Subcutaneous abdominal adipose tissue (tissue), 5 donors: Measurements from ENCODE around the gene RNF208.

ENCODE experiments used
- H3K27ac ChIP-seq: one replicate; pipeline ENCODE4 v1.7.0; 2013; ENCODE audit warnings: low read depth, mild to moderate bottlenecking, inconsistent platforms, low read length, moderate library complexity
- H3K27me3 ChIP-seq, 5 donors: one replicate each; pipeline ENCODE4 v1.7.0; 2013; ENCODE audit warnings: low read length in 5 of 5, inconsistent platforms in 1 of 5; ENCODE audit not compliant: control insufficient read depth in 5 of 5, insufficient read depth in 4 of 5
- H3K36me3 ChIP-seq, 5 donors: one replicate each; pipeline ENCODE4 v1.7.0; 2013; ENCODE audit warnings: low read length in 5 of 5; ENCODE audit not compliant: control insufficient read depth in 5 of 5, insufficient read depth in 5 of 5
- H3K4me1 ChIP-seq, 5 donors: one replicate each; pipeline ENCODE4 v1.7.0; 2013; ENCODE audit warnings: low read length in 5 of 5, mild to moderate bottlenecking in 3 of 5, moderate library complexity in 1 of 5; ENCODE audit not compliant: control insufficient read depth in 5 of 5, insufficient read depth in 5 of 5
- H3K4me3 ChIP-seq, 5 donors: one replicate each; pipeline ENCODE4 v1.7.0; 2013; ENCODE audit warnings: low read length in 5 of 5, low read depth in 1 of 5
- H3K9ac ChIP-seq, 5 donors: one replicate each; pipeline ENCODE4 v1.7.0; 2013; ENCODE audit warnings: low read length in 5 of 5, mild to moderate bottlenecking in 4 of 5, moderate library complexity in 3 of 5
- H3K9me3 ChIP-seq, 5 donors: one replicate each; pipeline ENCODE4 v1.7.0; 2013; ENCODE audit warnings: low read length in 5 of 5; ENCODE audit not compliant: control insufficient read depth in 5 of 5
- donor health status: healthy.
- donor health status: healthy.
- donor health status: healthy.
- donor health status: healthy.
- donor health status: healthy.

The RNF208 gene

DNA sequence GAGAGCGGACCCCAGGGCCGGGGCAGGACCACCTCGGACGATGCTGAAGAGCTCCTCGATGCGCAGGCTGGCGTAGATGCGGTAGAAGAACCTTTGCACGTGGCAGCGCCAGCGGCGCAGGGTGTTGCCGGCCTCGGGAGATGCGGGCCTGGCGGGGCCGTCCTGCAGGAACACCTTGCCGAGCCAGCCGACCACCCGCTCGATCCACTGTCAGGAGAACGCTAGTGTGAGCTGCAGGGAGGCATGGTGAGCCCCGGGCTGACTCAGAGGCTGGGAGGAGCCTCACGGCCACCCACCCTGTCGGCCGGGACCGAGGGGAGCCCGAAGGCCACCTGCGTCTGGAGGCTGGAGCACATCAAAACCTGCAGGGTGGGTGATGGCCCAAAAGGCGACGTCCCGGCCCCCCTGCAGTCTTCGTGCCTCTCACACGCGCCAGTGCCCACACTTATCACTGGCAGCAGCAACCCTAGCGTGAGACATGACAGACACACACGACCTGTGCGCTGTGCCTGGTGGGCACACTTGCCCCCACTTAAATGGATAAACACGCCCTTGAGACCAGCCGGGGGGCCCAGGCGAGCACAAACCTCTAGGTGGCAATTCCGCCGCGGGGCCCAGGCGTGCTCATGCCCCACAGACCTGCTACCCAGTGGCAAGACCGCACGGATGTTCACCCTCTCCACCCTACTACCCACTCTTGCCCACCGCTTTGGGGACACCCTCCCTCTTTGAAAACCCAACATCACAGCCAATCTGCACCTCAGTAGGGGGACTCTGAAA lies 37.0 kb downstream of the RNF208 start:
- H3K9ac ChIP-seq, result no peak overlapping the region
- H3K27ac ChIP-seq, result no peak overlapping the region
- no peak overlapping the region for H3K4me3 ChIP-seq
- peaks cover 0 to 68% (median 64%) of the 10 kb centered on the region in 5 donors for H3K36me3 ChIP-seq
- no peaks in the 10 kb centered on the region for H3K9me3 ChIP-seq
- peaks cover 9 to 49% (median 37%) of the 10 kb centered on the region in 5 donors for H3K4me1 ChIP-seq
- no peaks in the 10 kb centered on the region for H3K27me3 ChIP-seq

DNA sequence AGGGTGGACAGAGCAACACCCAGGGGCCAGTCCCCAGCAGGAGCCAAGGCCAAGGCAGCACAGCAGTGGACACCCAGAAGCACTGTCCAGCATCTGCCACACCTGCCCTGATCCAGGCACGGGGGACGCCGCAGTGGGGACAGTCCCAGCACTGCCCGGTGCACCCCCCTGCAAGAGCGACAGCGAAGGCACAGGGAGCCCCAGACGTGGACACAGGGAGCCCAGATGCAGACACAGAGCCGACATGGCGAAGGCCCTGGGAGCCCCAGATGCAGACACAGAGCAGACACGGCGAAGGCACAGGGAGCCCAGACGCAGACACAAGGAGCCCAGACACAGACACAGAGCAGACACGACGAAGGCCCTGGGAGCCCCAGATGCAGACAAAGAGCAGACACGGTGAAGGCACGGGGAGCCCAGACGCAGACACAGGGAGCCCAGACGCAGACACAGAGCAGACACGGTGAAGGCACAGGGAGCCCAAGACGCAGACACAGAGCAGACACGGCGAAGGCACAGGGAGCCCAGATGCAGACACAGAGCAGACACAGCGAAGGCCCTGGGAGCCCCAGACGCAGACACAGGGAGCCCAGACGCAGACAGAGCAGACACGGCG lies 38.0 kb downstream of the RNF208 start:
- Histone ChIP-seq H3K4me1 (peaks cover 9 to 39% (median 27%) of the 10 kb centered on the region in 5 donors), H3K27me3 (no peaks in the 10 kb centered on the region), H3K4me3 (no peak overlapping the region), H3K27ac (no peak overlapping the region), H3K9ac (no peak overlapping the region), H3K9me3 (no peaks in the 10 kb centered on the region), H3K36me3 (peaks cover 0 to 74% (median 70%) of the 10 kb centered on the region in 5 donors)

DNA sequence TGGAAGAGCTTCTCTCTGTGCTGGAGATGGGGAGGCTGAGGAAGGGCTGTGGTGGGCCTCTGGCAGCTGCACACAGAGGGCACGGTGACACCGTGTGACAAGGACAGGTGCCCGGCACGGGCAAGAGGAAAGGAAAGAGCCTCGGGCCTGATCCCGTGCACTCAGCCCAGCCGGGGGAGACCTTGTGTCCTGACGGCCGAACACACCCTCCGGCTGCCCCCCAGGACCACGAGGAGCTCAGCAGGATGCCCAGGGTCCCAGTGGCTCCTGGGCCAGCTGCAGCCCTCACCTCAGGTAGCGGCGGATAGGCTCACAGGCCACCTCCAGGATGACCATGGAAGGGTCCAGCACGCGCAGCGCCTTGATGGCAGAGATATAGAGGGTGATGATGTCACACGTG lies 39.2 kb downstream of the RNF208 start:
- H3K36me3 ChIP-seq, result peaks cover 0 to 87% (median 82%) of the 10 kb centered on the region in 5 donors
- H3K4me1 ChIP-seq, result peaks cover 9 to 33% (median 22%) of the 10 kb centered on the region in 5 donors
- H3K9me3 ChIP-seq, result no peaks in the 10 kb centered on the region
- H3K27me3 ChIP-seq, result no peaks in the 10 kb centered on the region
- H3K9ac ChIP-seq, result no peak overlapping the region
- H3K27ac ChIP-seq, result no peak overlapping the region
- no peak overlapping the region for H3K4me3 ChIP-seq

DNA sequence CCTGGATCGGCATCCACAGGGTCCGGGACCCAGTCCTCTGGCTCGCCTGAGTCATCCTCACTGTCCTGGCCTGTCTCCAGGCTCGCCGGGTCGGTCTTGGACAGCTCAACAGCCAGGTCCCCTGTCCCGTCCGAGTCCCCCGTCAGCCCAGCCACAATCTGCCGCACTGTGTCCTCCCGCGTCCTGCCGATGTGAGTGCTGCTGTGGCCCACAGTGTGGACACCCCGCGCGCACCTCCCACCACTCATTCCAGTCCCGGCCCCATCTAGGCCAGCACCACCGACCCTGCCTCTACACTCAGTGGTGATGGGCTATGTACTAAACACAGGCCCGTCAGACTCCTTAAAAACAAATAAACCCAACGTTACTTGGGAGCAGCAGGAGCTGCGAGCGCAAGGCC lies 40.4 kb downstream of the RNF208 start:
- Histone ChIP-seq H3K9ac (no peak overlapping the region), H3K9me3 (no peaks in the 10 kb centered on the region), H3K36me3 (peaks cover 0 to 96% (median 85%) of the 10 kb centered on the region in 5 donors), H3K4me1 (peaks cover 0 to 21% (median 10%) of the 10 kb centered on the region in 5 donors), H3K27me3 (no peaks in the 10 kb centered on the region), H3K27ac (no peak overlapping the region), H3K4me3 (no peak overlapping the region)

DNA sequence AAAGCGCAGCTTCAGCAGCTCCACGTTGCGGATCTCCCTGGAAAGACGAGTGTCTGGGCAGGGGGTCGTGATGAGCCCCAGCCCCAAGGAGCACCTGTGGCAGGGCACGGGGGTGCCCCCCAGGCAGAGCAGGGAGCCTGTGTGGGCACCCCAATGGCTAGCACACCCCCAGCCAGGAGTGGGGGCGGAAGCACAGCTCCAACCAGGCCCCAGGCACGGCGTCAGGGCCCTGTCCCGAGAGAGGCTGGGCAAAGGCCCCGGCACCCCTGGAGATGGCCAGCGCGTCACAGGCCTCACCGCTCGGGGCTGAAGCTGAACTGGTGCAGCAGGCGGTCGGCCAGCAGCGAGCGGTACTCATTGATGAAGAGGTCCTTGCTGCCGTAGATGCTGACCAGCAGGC lies 41.5 kb downstream of the RNF208 start:
- peaks cover 0 to 85% (median 79%) of the 10 kb centered on the region in 5 donors for H3K36me3 ChIP-seq

DNA sequence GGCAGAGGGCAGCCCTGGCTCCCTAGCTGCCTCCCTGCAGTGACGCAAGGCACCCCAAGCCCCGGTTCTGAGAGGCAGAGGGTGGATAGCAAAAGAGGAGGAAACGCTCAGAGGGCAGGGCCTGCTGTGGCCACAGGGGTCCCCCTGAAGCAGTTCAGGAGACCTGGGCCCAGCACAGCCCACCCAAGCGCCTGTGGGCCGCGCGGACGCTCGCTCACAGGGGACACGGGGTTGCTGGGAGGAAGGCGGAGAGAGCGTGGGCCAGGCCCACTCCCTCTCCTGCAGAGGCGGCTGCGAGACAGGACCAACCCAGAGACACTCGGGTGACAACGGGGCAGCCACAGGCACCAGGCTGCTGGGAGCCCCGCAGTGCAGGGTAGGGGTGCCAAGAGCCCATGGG lies 42.3 kb downstream of the RNF208 start:
- Histone ChIP-seq H3K27me3 (no peaks in the 10 kb centered on the region), H3K4me3 (no peak overlapping the region), H3K4me1 (peaks cover 0 to 5% (median 0%) of the 10 kb centered on the region in 5 donors), H3K36me3 (peaks cover 0 to 78% (median 73%) of the 10 kb centered on the region in 5 donors), H3K27ac (no peak overlapping the region), H3K9me3 (no peaks in the 10 kb centered on the region), H3K9ac (no peak overlapping the region)

More for the DNA sequence above, 41.5 kb downstream of the RNF208 start:
- Histone ChIP-seq H3K9me3 (no peaks in the 10 kb centered on the region), H3K4me1 (peaks cover 0 to 10% (median 0%) of the 10 kb centered on the region in 5 donors), H3K4me3 (no peak overlapping the region), H3K27ac (no peak overlapping the region), H3K27me3 (no peaks in the 10 kb centered on the region), H3K9ac (no peak overlapping the region)

DNA sequence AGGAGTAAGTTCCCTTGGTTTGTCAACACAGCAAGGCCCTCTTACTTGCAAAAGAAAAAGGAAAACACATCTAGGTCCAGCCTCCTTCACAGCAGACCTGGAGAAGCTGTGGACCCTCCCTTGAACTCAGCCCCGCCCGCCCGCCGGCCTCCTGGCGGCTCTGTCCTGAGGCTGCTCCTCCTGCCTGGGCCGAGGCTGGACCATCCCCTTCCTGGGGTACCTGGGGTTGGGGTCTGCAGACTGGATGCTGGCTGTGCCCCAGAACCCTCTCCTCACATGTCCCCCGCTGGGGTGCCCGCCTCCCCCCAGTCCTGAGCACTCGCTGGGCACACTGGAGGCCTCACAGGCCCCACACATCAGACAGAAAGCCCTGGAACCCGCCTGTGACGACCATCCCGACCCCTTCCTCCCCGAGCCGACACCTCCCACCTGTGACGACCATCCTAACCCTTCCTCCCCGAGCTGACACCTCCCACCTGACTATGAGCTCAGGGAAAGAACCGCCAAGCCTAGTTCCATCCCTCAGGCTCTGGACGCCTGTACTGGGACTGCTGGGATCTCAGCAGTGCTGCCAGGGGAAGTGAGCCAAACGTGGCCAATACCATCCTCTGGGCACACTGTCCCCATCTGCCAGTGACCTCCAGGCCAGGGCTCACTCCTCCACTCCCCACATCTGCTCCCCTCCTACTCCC lies 43.0 kb downstream of the RNF208 start:
- peaks cover 0 to 4% (median 0%) of the 10 kb centered on the region in 5 donors for H3K4me1 ChIP-seq
- no peak overlapping the region for H3K9ac ChIP-seq
- H3K27me3 ChIP-seq, result no peaks in the 10 kb centered on the region
- peaks cover 0 to 71% (median 66%) of the 10 kb centered on the region in 5 donors for H3K36me3 ChIP-seq
- H3K27ac ChIP-seq, result no peak overlapping the region
- no peaks in the 10 kb centered on the region for H3K9me3 ChIP-seq
- H3K4me3 ChIP-seq, result no peak overlapping the region

DNA sequence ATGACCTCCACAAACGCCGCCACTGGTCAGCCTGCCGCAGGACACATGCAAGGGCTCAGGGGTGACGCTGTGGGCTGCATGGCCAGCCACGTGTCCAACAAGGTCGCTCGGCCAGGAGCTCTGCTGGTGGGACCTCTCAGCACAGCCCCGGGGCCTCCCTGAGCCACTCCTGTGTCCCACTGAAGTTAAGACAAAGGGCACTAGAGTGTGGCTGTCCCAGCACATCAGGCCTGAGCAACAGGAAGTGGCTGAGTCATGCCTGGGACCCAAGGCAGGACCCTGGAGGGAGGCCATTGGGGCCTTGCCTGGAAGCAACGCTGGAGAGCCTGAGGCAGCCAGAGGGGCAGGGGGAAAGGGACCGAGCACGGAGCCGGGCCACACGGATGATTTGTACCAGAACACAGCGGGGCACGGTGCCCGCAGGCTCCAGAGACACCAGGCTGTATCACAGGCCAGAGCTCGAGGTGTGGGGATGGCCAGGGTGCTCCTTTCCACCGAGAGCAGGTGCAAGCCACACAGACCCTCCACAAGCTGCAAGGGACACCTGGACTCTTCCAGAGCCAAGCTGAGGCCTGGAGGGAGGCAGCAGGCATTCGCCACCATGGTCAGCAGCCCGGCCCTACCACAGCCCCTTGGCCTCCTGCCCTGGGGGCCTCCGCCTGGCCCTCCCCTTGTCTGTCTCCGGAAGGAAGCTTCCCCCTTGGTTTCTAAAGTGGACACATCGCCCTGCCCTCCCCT lies 43.7 kb downstream of the RNF208 start:
- peaks cover 0 to 64% (median 59%) of the 10 kb centered on the region in 5 donors for H3K36me3 ChIP-seq

DNA sequence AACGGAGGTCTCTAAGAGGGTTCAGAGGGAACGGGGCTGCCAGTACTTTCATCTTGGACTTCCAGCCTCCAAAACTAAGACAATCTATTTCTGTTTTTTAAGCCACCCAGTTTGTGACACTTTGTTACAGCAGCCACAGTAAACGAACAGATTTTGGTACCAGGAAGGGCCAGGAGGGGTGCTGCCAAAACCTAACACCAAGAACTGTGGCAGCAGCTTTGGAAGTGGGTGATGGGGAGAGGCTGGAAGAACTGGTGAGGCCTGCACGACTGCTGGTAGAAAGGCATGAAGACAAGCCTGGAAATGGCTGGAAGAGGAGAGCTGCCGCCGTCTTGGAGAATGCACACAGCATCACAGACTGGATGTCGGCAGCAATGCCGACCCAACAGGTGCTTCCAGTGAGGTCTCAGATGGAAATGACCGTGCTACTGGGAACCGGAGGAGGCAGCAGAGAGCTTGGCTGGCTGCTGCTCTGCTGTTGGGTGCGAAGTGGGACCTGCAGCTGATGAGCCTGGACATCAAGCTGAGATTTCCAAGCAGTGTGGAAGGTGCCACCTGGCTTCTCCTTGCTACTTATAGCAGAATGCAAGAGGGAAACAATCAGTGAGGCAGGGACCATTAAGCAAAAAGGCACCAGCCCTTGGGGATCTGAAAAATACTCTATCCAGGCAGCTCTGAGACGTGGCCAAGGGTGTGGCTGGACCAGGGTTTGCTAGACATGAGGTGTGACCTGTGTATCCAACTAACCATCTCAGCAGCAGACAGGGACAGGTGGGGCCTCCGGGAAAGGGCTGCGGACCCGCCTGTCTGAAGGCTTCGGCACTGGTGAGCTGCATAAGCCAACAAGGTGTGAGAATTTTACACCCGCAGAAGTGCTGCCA lies 45.5 kb downstream of the RNF208 start:
- Histone ChIP-seq H3K27ac (no peak overlapping the region), H3K9ac (no peak overlapping the region), H3K4me3 (no peak overlapping the region), H3K27me3 (peaks cover 0 to 22% (median 10%) of the 10 kb centered on the region in 5 donors), H3K9me3 (no peaks in the 10 kb centered on the region), H3K36me3 (peaks cover 0 to 48% (median 43%) of the 10 kb centered on the region in 5 donors), H3K4me1 (peaks cover 0 to 4% (median 0%) of the 10 kb centered on the region in 5 donors)

More for the DNA sequence above, 43.7 kb downstream of the RNF208 start:
- no peak overlapping the region for H3K4me3 ChIP-seq
- no peaks in the 10 kb centered on the region for H3K9me3 ChIP-seq
- H3K27ac ChIP-seq, result no peak overlapping the region
- H3K27me3 ChIP-seq, result peaks cover 0 to 5% (median 0%) of the 10 kb centered on the region in 5 donors
- no peak overlapping the region for H3K9ac ChIP-seq
- H3K4me1 ChIP-seq, result peaks cover 0 to 4% (median 0%) of the 10 kb centered on the region in 5 donors
